ENCODE data around the gene FGG. TPM values are rescaled to one million over a fixed set of nuclear protein-coding genes. Genes with fewer than 3 reads are reported as not detected.

Gene FGG
- total RNA-seq, 1 donor from 2014 or later: not detected

DNA sequence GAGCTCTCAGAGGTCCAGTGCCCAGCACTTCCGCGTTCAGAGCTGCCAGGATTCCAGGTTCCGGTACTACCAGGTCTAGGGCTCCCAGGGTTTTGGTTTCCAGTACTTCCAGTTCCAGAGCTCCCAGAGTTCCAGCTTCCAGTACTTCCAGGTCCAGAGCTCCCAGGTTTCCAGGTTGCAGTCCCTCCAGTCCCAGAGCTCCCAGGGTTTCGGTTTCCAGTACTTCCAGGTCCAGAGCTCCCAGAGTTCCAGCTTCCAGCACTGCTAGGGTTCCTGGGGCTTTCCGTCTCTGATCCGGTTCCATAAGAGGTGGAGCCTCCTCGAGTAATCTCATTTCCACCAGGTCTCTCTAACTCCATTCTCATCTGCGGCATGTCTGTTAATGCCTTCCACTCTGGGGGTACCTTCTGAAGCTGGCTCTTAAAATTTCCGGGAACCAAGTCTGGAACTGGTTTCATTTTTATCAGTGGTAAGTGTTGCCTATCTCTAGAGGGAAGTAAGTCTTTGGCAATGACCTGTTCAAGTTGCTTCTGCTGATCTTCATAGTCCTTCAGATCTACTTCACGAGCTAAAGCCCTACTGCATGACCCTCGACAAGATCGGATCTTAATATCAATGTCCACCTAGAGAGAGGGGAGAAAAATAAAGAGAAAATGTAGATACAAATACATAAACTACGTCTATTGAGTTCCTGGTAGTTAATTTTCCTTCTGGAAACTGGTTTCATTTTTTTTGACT, 26.0 kb downstream of the FGG start:
- intact Hi-C loops (cut with micrococcal nuclease): no loop called here

GRCh38 chr4:154585369-154586018, 27.0 kb downstream of the FGG start:
- intact Hi-C loops (cut with micrococcal nuclease): no loop called here

GRCh38 chr4:154584259-154584658, 28.2 kb downstream of the FGG start:
- intact Hi-C loops (cut with micrococcal nuclease): no loop called here

DNA sequence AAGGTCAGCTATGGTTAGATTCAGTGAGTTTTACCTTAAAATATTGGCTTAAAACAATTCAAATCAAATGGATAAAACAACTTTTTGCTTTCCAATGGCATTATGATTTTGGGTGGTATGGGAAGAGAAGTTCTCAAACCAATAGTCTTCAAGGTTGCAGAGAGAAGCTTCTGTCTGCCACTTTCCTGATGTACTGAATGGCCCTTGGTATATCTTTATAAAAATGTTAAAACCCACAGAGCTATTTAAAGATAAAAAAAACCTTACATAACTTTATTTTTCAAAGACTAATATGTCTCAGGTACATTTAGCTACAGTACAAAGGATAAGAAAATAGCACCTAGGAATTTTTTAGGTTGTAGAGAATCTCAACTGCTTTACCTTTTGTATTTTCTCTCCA, 28.8 kb downstream of the FGG start:
- intact Hi-C loops (cut with micrococcal nuclease): no loop called here

GRCh38 chr4:154583230-154583629, 29.2 kb downstream of the FGG start:
- intact Hi-C loops (cut with micrococcal nuclease): no loop called here

DNA sequence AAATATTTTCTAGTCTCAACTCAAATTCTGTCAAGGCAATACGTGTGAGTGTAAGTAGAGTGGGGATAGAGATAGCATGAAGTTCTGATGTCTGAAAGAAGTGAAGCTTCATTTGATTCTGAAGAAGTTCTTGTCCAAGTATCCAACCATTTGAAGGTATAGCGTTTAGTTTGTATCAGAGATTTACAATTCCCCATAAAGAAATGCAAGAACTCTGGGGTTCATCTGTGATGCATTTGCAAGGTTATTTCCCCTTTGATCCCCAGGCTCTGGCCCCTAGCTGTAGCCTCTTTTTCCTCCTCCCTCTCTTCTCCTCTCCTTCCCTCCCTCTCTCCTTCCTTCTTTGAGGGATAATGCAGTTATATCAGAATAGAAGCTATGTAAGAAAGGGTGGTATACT, 29.7 kb downstream of the FGG start:
- intact Hi-C loops (cut with micrococcal nuclease): no loop called here

- intact Hi-C loops (cut with micrococcal nuclease): no loop called here
Observed at GRCh38 chr4:154579927-154580326, 32.5 kb downstream of the FGG start.

DNA sequence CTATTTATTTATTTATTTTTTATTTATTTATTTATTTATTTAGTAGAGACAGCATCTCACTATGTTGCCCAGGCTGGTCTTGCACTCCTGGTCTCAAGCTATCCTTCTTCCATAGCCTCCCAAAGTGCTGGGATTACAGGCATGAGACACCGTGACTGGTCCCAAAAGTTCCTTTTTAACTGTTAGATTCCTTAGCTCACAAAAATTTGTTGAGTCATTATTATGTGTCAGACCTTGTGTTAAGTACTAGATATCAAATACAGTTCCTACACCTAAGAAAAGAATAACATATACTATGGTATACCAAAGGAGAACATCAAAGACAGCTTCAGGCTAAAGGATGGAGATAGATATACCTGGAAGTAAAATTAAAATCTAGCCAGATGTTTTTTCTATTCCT, 33.5 kb downstream of the FGG start:
- intact Hi-C loops (cut with micrococcal nuclease): no loop called here

GRCh38 chr4:154577324-154577723, 35.1 kb downstream of the FGG start:
- intact Hi-C loops (cut with micrococcal nuclease): no loop called here

GRCh38 chr4:154574311-154574710, 38.1 kb downstream of the FGG start:
- intact Hi-C loops (cut with micrococcal nuclease): no loop called here

GRCh38 chr4:154573190-154573870, 39.1 kb downstream of the FGG start:
- intact Hi-C loops (cut with micrococcal nuclease): no loop called here

- intact Hi-C loops (cut with micrococcal nuclease): no loop called here
Observed at GRCh38 chr4:154569584-154569983, 42.9 kb downstream of the FGG start.

- intact Hi-C loops (cut with micrococcal nuclease): no loop called here
Observed at GRCh38 chr4:154569028-154569427, 43.4 kb downstream of the FGG start.

DNA sequence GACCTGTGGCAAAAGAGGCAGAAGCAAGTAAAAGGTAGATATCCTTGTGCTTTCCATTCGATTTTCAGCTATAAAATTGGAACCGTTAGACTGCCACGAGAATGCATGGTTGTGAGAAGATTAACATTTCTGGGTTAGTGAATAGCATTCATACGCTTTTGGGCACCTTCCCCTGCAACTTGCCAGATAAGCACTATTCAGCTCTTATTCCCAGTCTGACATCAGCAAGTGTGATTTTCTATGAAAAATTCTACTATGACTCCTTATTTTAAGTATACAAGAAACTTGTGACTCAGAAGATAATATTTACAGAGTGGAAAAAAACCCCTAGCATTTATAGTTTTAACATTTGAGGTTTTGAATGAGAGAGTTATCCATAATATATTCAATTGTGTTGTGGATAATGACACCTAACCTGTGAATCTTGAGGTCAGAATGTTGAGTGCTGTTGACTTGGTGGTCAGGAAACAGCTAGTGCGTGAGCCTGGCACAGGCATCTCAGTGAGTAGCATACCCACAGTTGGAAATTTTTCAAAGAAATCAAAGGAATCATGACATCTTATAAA, 45.7 kb downstream of the FGG start:
- intact Hi-C loops (cut with micrococcal nuclease): no loop called here

- intact Hi-C loops (cut with micrococcal nuclease): no loop called here
Observed at GRCh38 chr4:154565704-154566103, 46.8 kb downstream of the FGG start.

DNA sequence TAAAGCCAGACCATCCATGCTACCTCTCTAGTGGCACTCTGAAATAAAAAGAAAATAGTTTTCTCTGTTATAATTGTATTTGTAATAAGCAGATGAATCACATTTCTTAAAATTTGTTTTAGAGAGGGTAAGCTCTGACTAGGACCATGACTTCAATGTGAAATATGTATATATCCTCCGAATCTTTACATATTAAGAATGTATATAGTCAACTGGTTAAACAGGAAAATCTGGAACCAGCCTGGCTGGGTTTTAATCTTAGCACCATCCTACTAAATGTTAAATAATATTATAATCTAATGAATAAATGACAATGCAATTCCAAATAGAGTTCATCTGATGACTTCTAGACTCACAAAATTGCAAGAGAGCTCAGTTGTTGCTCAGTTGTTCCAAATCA, 48.1 kb downstream of the FGG start:
- intact Hi-C loops (cut with micrococcal nuclease): no loop called here

GRCh38 chr4:154562697-154563254, 49.7 kb downstream of the FGG start, which contains the start of gene FGB:
FGB (plus strand) TSS chr4:154563011; CDS start chr4:154563019, 8 bp downstream.
- intact Hi-C loops (cut with micrococcal nuclease): no loop called here

GRCh38 chr4:154560824-154561231, 51.6 kb downstream of the FGG start:
- intact Hi-C loops (cut with micrococcal nuclease): no loop called here

- intact Hi-C loops (cut with micrococcal nuclease): no loop called here
Observed at GRCh38 chr4:154560419-154560801, 52.0 kb downstream of the FGG start.

DNA sequence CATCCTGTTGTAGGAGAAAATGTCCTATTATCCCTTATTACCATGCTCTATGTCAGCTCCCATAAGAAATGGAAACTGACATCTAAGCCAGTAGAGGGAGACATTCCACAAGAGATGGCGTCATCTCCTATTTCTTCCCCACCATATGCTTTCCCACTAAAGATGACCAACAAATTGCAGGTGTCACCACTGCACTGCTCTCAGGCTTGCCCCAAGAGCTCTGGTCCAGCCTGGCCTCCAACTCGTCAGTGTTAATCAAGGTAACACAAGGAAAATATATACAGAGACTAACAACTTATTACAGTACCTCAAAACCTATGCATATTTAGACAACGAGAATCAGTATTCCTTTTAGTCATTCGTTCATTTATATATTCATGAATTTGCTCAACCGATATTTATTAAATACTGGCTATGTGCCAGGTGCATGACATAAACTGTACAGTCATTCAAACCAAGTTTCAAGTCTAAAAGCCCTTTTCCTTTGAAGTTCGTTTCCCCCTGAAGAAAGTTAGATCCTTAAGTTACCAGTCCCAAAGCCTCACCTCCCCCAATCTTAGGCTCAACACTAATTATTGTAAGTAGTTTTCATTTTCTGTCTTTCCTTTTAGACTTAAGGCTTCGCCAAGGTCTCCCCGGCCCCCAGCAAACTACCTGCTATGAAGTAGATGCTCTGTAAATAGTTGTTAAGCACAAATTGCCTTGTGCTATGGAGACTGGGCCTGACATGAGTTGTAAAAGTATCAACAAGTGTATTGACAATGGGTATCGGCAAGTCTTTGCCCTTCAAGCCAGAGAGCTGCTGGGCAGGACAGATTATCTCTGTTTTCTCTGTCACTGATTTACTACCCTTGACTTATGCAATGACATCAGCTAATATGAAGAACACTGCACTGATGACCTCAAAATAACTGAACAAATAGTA, 52.7 kb downstream of the FGG start:
- intact Hi-C loops (cut with micrococcal nuclease): loop anchor here (1.0 to 10.0 kb wide), 4 partner anchors 59 to 1775 kb away; no protein-coding TSS in a partner anchor

DNA sequence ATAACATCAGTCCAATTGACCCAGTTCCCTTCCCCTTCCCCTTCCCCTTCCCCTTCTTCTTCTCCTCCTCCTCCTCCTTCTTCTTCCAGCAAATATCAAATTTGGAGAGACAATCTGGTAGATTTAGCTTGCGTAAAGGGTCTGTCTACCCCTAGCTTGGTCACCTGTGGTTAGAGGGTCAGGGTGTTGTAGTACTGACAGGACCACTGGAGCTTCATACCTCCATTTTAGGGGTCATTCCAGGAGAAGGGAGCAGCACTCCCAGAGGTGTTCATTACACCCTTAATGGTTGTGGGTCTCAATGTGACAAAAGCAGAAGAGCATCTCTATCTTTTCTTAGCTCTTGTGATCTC, 53.3 kb downstream of the FGG start:
- intact Hi-C loops (cut with micrococcal nuclease): loop anchor here (1.0 to 10.0 kb wide), 4 partner anchors 59 to 1774 kb away; no protein-coding TSS in a partner anchor
